DND-41 (cell line): ENCODE measurements around the gene PDLIM4.

Experiments used
- ATAC-seq: fragments of 200-7000 bp; cut with Tn5 transposase; 3 replicates; pipeline ENCODE4 v1.9.1; 2021; ENCODE audit warnings: low read depth; ENCODE audit not compliant: insufficient read depth
- DNase-seq: peaks from one replicate; pipeline ENCODE4 v3.0.0-alpha.2; 2020
- H2AFZ ChIP-seq: 2 replicates; pipeline ENCODE4 v1.6.0; 2012; ENCODE audit warnings: low read depth, low read length
- H3K27ac ChIP-seq: 2 replicates; pipeline ENCODE4 v1.5.1; 2012; ENCODE audit warnings: low read length, inconsistent platforms
- H3K27me3 ChIP-seq: fragments of 200-600 bp; sonication (generic); 2 replicates; pipeline ENCODE4 v1.6.0; 2012; ENCODE audit warnings: low read length, mild to moderate bottlenecking, inconsistent platforms; ENCODE audit not compliant: insufficient read depth, poor library complexity
- H3K36me3 ChIP-seq: 2 replicates; pipeline ENCODE4 v1.5.1; 2012; ENCODE audit warnings: low read length, inconsistent platforms; ENCODE audit not compliant: insufficient read depth
- H3K4me1 ChIP-seq: 2 replicates; pipeline ENCODE4 v1.5.1; 2012; ENCODE audit warnings: mild to moderate bottlenecking, low read length; ENCODE audit not compliant: insufficient read depth
- H3K4me2 ChIP-seq: 2 replicates; pipeline ENCODE4 v1.6.0; 2012; ENCODE audit warnings: mild to moderate bottlenecking, moderate library complexity, low read length, inconsistent platforms; ENCODE audit not compliant: insufficient read depth
- H3K4me3 ChIP-seq, 2 experiments: fragments of 200-600 bp in 1 of 2; shearing (Covaris generic) in 1 of 2; 2 replicates each; pipeline ENCODE4 v1.5.1; 2012 to 2016; ENCODE audit warnings: inconsistent platforms in 2 of 2, low read length in 2 of 2, mild to moderate bottlenecking in 2 of 2, low read depth in 1 of 2, moderate library complexity in 1 of 2
- H3K79me2 ChIP-seq: 2 replicates; pipeline ENCODE4 v1.6.0; 2012; ENCODE audit warnings: low read length, inconsistent platforms; ENCODE audit not compliant: insufficient read depth
- H3K9ac ChIP-seq: 2 replicates; pipeline ENCODE4 v1.6.0; 2012; ENCODE audit warnings: low read depth, mild to moderate bottlenecking, inconsistent platforms, low read length, moderate library complexity
- H3K9me3 ChIP-seq: 2 replicates; pipeline ENCODE4 v1.5.1; 2012; ENCODE audit warnings: low read length, moderate library complexity, mild to moderate bottlenecking, inconsistent platforms; ENCODE audit not compliant: insufficient read depth, severe bottlenecking
- H4K20me1 ChIP-seq: 2 replicates; pipeline ENCODE4 v1.6.0; 2012; ENCODE audit warnings: low read length; ENCODE audit not compliant: insufficient read depth
- EZH2 ChIP-seq: IDR thresholded peaks from 3 replicates; pipeline ENCODE4 v1.6.1; 2012; ENCODE audit warnings: borderline replicate concordance, low read depth, mild to moderate bottlenecking, moderate library complexity, low read length, inconsistent platforms; ENCODE audit not compliant: severe bottlenecking
- TF ChIP-seq, protein P1 (sequence below): IDR thresholded peaks from 2 replicates; pipeline ENCODE4 v1.5.1; 2012; ENCODE audit warnings: borderline replicate concordance, low read length, moderate library complexity, mild to moderate bottlenecking; ENCODE audit not compliant: poor library complexity, severe bottlenecking; ENCODE audit errors: extremely low read depth

The PDLIM4 gene

DNA sequence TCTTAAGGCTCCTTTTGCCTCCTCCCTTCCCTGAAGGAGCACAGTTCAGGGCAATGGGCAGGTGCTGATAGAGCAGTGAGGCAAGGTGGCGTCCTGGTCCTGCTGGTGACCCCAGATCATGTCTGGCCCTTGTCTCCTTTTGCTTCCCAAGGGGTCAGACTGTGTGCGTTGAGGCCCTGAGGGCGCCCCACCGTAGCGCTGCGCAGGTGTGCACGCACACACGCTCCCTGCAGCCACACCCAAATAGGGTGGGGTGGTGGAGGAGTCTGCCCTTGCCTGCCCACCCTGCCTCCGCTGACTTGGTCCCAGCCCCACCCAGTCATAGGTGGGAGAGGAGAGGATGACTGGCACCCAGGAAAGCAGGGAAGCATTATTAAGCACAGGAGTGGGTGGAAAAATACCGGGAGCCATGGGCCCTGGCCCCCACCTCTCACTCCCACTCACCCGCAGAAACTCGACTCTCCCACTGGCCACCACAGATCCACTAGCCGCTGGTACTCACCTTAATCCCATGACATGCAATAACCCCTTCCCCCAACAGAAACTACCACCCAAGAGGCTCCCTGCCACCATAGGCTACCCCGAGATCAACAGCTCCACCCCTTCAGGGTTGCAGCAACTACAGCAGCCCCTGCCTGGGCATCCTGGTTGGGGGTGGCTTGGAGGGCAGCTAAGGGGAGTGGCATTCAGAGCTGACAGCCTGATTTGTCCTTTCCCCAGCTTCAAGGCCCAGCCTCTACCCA is 16.7 kb downstream of the PDLIM4 start:
- TF ChIP-seq EZH2: no peak
- TF ChIP-seq, protein P1, sequence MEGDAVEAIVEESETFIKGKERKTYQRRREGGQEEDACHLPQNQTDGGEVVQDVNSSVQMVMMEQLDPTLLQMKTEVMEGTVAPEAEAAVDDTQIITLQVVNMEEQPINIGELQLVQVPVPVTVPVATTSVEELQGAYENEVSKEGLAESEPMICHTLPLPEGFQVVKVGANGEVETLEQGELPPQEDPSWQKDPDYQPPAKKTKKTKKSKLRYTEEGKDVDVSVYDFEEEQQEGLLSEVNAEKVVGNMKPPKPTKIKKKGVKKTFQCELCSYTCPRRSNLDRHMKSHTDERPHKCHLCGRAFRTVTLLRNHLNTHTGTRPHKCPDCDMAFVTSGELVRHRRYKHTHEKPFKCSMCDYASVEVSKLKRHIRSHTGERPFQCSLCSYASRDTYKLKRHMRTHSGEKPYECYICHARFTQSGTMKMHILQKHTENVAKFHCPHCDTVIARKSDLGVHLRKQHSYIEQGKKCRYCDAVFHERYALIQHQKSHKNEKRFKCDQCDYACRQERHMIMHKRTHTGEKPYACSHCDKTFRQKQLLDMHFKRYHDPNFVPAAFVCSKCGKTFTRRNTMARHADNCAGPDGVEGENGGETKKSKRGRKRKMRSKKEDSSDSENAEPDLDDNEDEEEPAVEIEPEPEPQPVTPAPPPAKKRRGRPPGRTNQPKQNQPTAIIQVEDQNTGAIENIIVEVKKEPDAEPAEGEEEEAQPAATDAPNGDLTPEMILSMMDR: no peak
- Histone ChIP-seq H3K9ac (no peak overlapping the region), H3K4me3 (no peak overlapping the region), H3K27ac (no peak overlapping the region), H3K27me3 (no peaks in the 10 kb centered on the region), H3K4me1 (0 out of 2 replicates have a peak, but pooled peaks cover 6% of the 10 kb centered on the region), H4K20me1 (no peaks in the 10 kb centered on the region), H3K79me2 (no peaks in the 10 kb centered on the region), H3K4me2 (no peak overlapping the region), H3K9me3 (no peaks in the 10 kb centered on the region), H3K36me3 (no peaks in the 10 kb centered on the region), H2AFZ (no peak overlapping the region)
- DNase-seq (no peak), ATAC-seq (no peak)

DNA sequence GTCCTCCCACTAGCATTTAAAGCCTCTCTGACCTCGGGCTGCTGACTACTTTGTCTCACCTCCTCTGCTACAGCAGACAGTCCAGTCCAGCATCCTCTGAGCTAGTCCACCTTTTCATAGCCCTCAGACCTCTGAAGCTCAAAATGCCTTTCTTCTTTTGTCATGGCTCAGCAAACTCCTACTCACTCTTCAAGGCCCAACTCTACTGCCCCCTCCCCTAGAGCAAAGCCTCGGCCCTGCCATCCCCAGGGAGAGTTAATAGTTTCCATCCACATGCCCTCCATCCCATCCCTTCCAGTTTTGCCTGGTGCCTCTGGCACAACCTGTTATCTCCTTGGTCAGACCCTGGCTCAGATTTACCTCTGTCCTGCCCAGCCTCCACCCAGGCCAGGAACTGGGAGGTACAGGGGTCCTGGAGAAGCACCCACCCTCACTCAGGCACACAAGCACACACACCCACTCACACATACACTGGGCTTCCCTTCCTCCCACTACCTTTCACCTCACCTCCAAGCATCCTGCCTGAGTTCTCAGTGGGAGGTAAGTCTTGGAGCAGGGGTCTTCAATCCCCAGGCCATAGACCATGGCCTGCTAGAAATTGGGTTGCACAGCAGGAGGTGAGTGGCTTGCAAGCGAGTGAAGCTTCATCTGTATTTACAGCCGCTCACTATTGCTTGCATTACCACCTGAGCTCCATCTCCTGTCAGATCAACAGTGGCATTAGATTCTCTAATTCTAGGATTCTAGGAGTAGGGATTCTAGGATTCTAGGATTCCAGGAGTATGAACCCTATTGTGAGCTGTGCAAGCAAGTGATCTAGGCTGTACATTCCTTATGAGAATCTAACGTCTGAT is 18.1 kb downstream of the PDLIM4 start:
- no peak for TF ChIP-seq EZH2
- TF ChIP-seq, protein P1: no peak
- H2AFZ ChIP-seq: no peak overlapping the region
- no peak overlapping the region for H3K4me3 ChIP-seq
- H4K20me1 ChIP-seq: no peaks in the 10 kb centered on the region
- no peaks in the 10 kb centered on the region for H3K9me3 ChIP-seq
- H3K79me2 ChIP-seq: no peaks in the 10 kb centered on the region
- ATAC-seq: no peak
- H3K27ac ChIP-seq: no peak overlapping the region
- no peak overlapping the region for H3K4me2 ChIP-seq
- H3K9ac ChIP-seq: no peak overlapping the region
- no peaks in the 10 kb centered on the region for H3K36me3 ChIP-seq
- DNase-seq: no peak
- peaks cover 4% of the 10 kb centered on the region for H3K27me3 ChIP-seq
- H3K4me1 ChIP-seq: 0 out of 2 replicates have a peak, but pooled peaks cover 6% of the 10 kb centered on the region

DNA sequence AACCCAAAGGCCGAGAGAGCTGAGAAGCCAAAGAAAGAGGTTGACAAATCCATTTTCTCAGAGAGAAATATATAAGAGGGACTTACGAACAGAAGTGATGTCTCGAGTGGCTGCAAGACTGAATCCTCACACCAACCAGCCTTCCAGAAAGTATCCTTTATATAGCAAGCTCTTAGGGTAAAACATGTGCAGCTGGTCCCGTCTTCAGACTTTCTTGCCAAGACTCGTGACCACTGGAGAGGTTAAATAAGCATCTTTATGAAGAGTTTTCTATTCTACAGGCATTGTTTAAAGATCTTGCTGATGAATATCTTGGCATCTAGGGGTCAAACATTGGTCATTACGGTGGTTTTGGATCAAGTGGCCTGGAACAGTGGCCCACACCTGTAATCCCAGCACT is 19.8 kb downstream of the PDLIM4 start:
- H4K20me1 ChIP-seq: no peaks in the 10 kb centered on the region
- H3K4me1 ChIP-seq: 0 out of 2 replicates have a peak, but pooled peaks cover 6% of the 10 kb centered on the region
- H3K9me3 ChIP-seq: no peaks in the 10 kb centered on the region
- no peak overlapping the region for H3K27ac ChIP-seq
- no peak for TF ChIP-seq EZH2
- TF ChIP-seq, protein P1: no peak
- no peak for ATAC-seq
- H3K36me3 ChIP-seq: no peaks in the 10 kb centered on the region
- no peak overlapping the region for H3K9ac ChIP-seq
- H3K4me3 ChIP-seq: no peak overlapping the region
- no peak overlapping the region for H3K4me2 ChIP-seq
- H3K27me3 ChIP-seq: peaks cover 4% of the 10 kb centered on the region
- no peaks in the 10 kb centered on the region for H3K79me2 ChIP-seq
- DNase-seq: no peak
- no peak overlapping the region for H2AFZ ChIP-seq
